PC-9 (cell line): Measurements from ENCODE around the gene SGIP1.

ENCODE experiments used
- CTCF ChIP-seq: fragments of 200-600 bp; sonication (generic); conservative IDR thresholded peaks from 2 replicates; pipeline ENCODE4 v1.6.1; 2017; ENCODE audit warnings: mixed run types, antibody characterized with exemption, mild to moderate bottlenecking, moderate library complexity
- EZH2 ChIP-seq: fragments of 200-600 bp; sonication (generic); IDR thresholded peaks from 2 replicates; pipeline ENCODE4 v1.8.0; 2017; ENCODE audit warnings: antibody characterized with exemption, low read depth

DNA sequence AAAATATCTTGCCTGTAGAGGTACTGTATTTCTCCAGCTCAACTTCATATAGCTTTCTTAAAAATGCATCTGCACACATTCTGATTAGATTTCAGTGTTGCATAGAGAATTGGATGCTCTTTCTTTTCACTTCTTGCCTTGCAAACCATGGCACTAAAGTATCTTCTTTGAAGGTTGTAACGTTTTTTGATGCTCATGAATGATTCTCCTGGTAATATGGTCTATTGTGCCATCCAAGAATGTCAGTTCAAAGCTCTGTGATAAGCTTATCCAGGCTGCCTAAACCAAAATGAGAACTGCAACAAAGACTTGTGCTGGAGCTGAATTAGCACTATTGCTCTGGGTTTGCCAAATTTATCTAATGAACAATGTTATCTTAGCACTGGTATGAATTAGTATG lies 1.9 kb downstream of the SGIP1 start:
- no peak for TF ChIP-seq CTCF
- no peak for TF ChIP-seq EZH2
